ENCODE results near the gene B3GLCT.

DNA sequence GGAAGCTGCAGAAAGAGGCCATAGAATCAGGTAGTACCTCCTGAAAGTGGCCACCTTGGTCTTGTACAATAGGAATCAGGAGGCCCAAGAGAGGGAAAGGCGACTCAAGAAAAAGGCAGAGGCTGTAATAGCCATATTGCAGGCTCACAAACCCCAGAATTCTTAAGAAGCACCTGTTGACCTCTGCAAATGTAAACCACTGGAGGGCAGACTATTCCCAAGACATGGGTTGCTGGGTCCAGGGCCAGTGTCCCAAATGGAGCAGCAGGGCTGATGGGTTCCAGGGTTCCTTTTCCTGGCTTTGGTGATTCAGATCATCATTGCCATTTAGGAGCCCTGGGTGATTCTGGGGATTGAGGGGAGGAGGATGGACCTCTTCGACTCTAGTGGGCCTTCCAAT, 167.6 kb downstream of the B3GLCT start:
- TF ChIP-seq, protein P1, sequence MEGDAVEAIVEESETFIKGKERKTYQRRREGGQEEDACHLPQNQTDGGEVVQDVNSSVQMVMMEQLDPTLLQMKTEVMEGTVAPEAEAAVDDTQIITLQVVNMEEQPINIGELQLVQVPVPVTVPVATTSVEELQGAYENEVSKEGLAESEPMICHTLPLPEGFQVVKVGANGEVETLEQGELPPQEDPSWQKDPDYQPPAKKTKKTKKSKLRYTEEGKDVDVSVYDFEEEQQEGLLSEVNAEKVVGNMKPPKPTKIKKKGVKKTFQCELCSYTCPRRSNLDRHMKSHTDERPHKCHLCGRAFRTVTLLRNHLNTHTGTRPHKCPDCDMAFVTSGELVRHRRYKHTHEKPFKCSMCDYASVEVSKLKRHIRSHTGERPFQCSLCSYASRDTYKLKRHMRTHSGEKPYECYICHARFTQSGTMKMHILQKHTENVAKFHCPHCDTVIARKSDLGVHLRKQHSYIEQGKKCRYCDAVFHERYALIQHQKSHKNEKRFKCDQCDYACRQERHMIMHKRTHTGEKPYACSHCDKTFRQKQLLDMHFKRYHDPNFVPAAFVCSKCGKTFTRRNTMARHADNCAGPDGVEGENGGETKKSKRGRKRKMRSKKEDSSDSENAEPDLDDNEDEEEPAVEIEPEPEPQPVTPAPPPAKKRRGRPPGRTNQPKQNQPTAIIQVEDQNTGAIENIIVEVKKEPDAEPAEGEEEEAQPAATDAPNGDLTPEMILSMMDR (conservative IDR thresholded peaks at IDR 0.05; ENCODE audit: low read depth, low read length), result no peak
- no peak for TF ChIP-seq EZH2 (IDR thresholded peaks at IDR 0.05; ENCODE audit: low read length, unreplicated experiment)

All from PC-3 (cell line).